Activated T-cell treated with anti-CD3 and anti-CD28 coated beads for 24 hours (primary cell): Measurements from ENCODE around the gene MAMLD1.

Experiments
- DNase-seq: peaks from one replicate; pipeline ENCODE4 v3.0.0-alpha.2; 2020; ENCODE audit warnings: low read depth

MAMLD1 gene

GRCh38 chrX:150352581-150352980, 10.5 kb upstream of the MAMLD1 start:
- DNase-seq: no peak

- no peak for DNase-seq
Measured at GRCh38 chrX:150355913-150356312, 7.2 kb upstream of the MAMLD1 start.

- DNase-seq: no peak
Measured at GRCh38 chrX:150357790-150358189, 5.3 kb upstream of the MAMLD1 start.

GRCh38 chrX:150358651-150359050, 4.5 kb upstream of the MAMLD1 start:
- DNase-seq: no peak

- no peak for DNase-seq
Measured at GRCh38 chrX:150360331-150360730, 2.8 kb upstream of the MAMLD1 start.

GRCh38 chrX:150361070-150361776, 1.9 kb upstream of the MAMLD1 start:
- no peak for DNase-seq

- DNase-seq: no peak
Measured at GRCh38 chrX:150361777-150362351, 1.3 kb upstream of the MAMLD1 start.

- DNase-seq: no peak
Measured at GRCh38 chrX:150363561-150364346, 637 bp downstream of the MAMLD1 start.

- no peak for DNase-seq
Measured at GRCh38 chrX:150364347-150365050, 1.4 kb downstream of the MAMLD1 start.

GRCh38 chrX:150365051-150365989, 2.2 kb downstream of the MAMLD1 start:
- DNase-seq: no peak

- DNase-seq: no peak
Measured at GRCh38 chrX:150365990-150366911, 3.1 kb downstream of the MAMLD1 start.

- DNase-seq: no peak
Measured at GRCh38 chrX:150366951-150367545, 3.9 kb downstream of the MAMLD1 start.

GRCh38 chrX:150370589-150371312, 7.6 kb downstream of the MAMLD1 start:
- no peak for DNase-seq

GRCh38 chrX:150371877-150372276, 8.8 kb downstream of the MAMLD1 start:
- DNase-seq: no peak

- no peak for DNase-seq
Measured at GRCh38 chrX:150372280-150372679, 9.2 kb downstream of the MAMLD1 start.

- no peak for DNase-seq
Measured at GRCh38 chrX:150372756-150373155, 9.6 kb downstream of the MAMLD1 start.

- DNase-seq: no peak
Measured at GRCh38 chrX:150375243-150375770, 12.2 kb downstream of the MAMLD1 start.

- DNase-seq: no peak
Measured at GRCh38 chrX:150377005-150377404, 13.9 kb downstream of the MAMLD1 start.

- DNase-seq: no peak
Measured at GRCh38 chrX:150405006-150405405, 41.9 kb downstream of the MAMLD1 start.
